Heart left ventricle (tissue), 16 donors: ENCODE measurements around the gene FKTN. TPM values are rescaled to one million over a fixed set of nuclear protein-coding genes. Genes with fewer than 3 reads are reported as not detected.

Experiments used
- ATAC-seq, 4 donors: fragments of 200-7000 bp; cut with Tn5 transposase; one replicate each; pipeline ENCODE4 v1.9.1; 2020 to 2022; ENCODE audit warnings: moderate library complexity in 4 of 4, mild to moderate bottlenecking in 3 of 4, moderate number of reproducible peaks in 1 of 4
- DNase-seq, 5 donors: peaks; one replicate each; pipeline ENCODE4 v3.0.0-alpha.2; 2020
- H3K27ac ChIP-seq, 12 donors: fragments of 200-600 bp; sonication (generic) in 4 of 12; one replicate each; pipeline versions ENCODE4 v1.5.0 to v1.8.0; 2016 to 2022; ENCODE audit warnings: mild to moderate bottlenecking in 2 of 12
- H3K27me3 ChIP-seq, 9 donors: fragments of 200-600 bp; sonication (generic) in 2 of 9; one replicate each; pipeline versions ENCODE4 v1.5.1 to v1.8.0; 2016 to 2022; ENCODE audit warnings: mild to moderate bottlenecking in 3 of 9
- H3K36me3 ChIP-seq, 9 donors: fragments of 200-600 bp; sonication (generic) in 2 of 9; one replicate each; pipeline versions ENCODE4 v1.5.0 to v1.8.0; 2018 to 2022; ENCODE audit warnings: mild to moderate bottlenecking in 2 of 9
- H3K4me1 ChIP-seq, 12 donors: fragments of 200-600 bp; sonication (generic) in 4 of 12; one replicate each; pipeline versions ENCODE4 v1.5.0 to v1.8.0; 2016 to 2022; ENCODE audit warnings: mild to moderate bottlenecking in 3 of 12
- H3K4me3 ChIP-seq, 12 donors: fragments of 200-600 bp; sonication (generic) in 4 of 12; one replicate each; pipeline versions ENCODE4 v1.5.0 to v1.8.0; 2017 to 2022; ENCODE audit warnings: mild to moderate bottlenecking in 9 of 12, moderate library complexity in 4 of 12
- H3K9me3 ChIP-seq, 12 donors: fragments of 200-600 bp; sonication (generic) in 4 of 12; one replicate each; pipeline versions ENCODE4 v1.5.0 to v1.8.0; 2016 to 2022; ENCODE audit warnings: mild to moderate bottlenecking in 1 of 12
- POLR2A ChIP-seq, 2 donors: fragments of 450-650 bp; IDR thresholded peaks; one replicate each; pipeline ENCODE4 v1.6.1; 2017; ENCODE audit warnings: antibody characterized with exemption in 2 of 2, mild to moderate bottlenecking in 2 of 2, moderate library complexity in 2 of 2
- WGBS, 4 donors: extraction: QIAGEN DNeasy Blood & Tissue Kit in 2 of 4; methylation state at CpG; one replicate each; pipeline versions ENCODE4 v1.1.5 to v1.1.7; 2013 to 2018; 5-methylcytosine and 5-hydroxymethylcytosine counted together
- intact Hi-C, 10 donors: fragments of 100-400 bp; cut with DNase I; formaldehyde crosslinking; loops; one replicate each; pipeline versions ENCODE4 v1.11.1 to v1.14.2; 2022
- polyA plus RNA-seq, 2 donors: library from polyadenylated mRNA; stranded (reverse); fragments of 200-250 nt; gene quantifications; one replicate each; pipeline ENCODE4 v1.2.3, GENCODE V29; 2013
- total RNA-seq, 9 donors: library from RNA; depleted of rRNA in 2 of 9; stranded (reverse); fragments of >200 nt in 2 of 9; fragmentation: NEBNext Ultra II Directional in 3 of 9; extraction: Animal tissue kit (Norgen Biotek cat#: 25700) in 3 of 9; gene quantifications; one replicate each; pipeline versions ENCODE4 v1.1.0 to v1.2.4, GENCODE V29; 2016 to 2023
- TF ChIP-seq, protein P1 (sequence below), 12 donors: fragments of 200-600 bp; sonication (generic) in 4 of 12; IDR thresholded peaks; one replicate each; pipeline versions ENCODE4 v1.5.0 to v1.8.0; 2018 to 2022; ENCODE audit warnings: antibody characterized with exemption in 12 of 12, mild to moderate bottlenecking in 5 of 12
- donor health status: ischemic (EF 13 %, LVEDD 7.1; RV severe dilation, severe dysfunction).
- donor health status: healthy with polysubstance abuse.
- donor health status: DM: no; HTN: yes; CAD: no.
- donor health status: DM: no; HTN: no; CAD: no.
- donor health status: ischemic (EF 25% LVEDD 6.9; RV normal size, moderate dysfunction).
- donor health status: ischemic (EF 25% LVEDD 5.7; RV mildly dilated, moderate dysfunction).
- donor health status: healthy.
- donor health status: DM: yes; HTN: yes; CAD: no.
- donor health status: ischemic (EF 35%, LVEDD 5.7; RV mildly dilated, moderate dysfunction).
- donor health status: nonischemic (EF 11% LVEDD 7.7; RV severe dilation, severe dysfunction).
- donor health status: DM: yes; HTN: yes; CAD: no.
- donor health status: PGD.
- donor health status: ischemic (EF 29% LVEDD 5.4; RV normal size, mild dysfunction).
- donor health status: nonischemic (EF 23%, LVEDD 6.1; RV moderate dilation, normal function).

The FKTN gene
- total and polyA plus RNA-seq, 11 donors, result 2.3 to 12.9 (median 6.9) TPM

DNA sequence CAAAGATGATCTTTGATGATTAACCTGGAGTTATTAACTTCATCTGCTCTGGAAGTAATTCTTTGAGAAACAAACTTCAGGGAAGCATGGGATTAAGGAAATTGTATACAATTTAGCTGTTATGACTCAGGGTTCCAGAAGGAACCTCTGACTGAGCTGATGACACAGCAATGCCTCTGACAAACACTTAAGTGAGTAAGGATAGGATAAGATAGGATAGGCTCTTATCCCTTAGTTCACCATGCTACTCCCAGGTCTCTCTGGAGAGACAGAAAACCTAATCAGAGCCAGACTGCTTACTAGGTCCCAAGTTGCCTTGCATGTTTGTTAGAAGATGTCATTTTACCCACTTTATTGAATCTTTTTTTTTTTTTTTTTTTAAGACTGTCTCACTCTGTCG is 123.8 kb downstream of the FKTN start:
- 87 to 100% (median 94%) methylated on average over 1 of the region's 1 CpG for WGBS, 4 donors
- intact Hi-C loops, result no loop called here
- no peaks in the 10 kb centered on the region for H3K36me3 ChIP-seq
- ATAC-seq (no peak), DNase-seq (no peak)
- TF ChIP-seq, protein P1, sequence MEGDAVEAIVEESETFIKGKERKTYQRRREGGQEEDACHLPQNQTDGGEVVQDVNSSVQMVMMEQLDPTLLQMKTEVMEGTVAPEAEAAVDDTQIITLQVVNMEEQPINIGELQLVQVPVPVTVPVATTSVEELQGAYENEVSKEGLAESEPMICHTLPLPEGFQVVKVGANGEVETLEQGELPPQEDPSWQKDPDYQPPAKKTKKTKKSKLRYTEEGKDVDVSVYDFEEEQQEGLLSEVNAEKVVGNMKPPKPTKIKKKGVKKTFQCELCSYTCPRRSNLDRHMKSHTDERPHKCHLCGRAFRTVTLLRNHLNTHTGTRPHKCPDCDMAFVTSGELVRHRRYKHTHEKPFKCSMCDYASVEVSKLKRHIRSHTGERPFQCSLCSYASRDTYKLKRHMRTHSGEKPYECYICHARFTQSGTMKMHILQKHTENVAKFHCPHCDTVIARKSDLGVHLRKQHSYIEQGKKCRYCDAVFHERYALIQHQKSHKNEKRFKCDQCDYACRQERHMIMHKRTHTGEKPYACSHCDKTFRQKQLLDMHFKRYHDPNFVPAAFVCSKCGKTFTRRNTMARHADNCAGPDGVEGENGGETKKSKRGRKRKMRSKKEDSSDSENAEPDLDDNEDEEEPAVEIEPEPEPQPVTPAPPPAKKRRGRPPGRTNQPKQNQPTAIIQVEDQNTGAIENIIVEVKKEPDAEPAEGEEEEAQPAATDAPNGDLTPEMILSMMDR (IDR thresholded peaks at IDR 0.05), result no peak
- TF ChIP-seq POLR2A (IDR thresholded peaks at IDR 0.05), result no peak
- no peak overlapping the region for H3K27ac ChIP-seq
- H3K27me3 ChIP-seq, result no peaks in the 10 kb centered on the region
- no peaks in the 10 kb centered on the region for H3K9me3 ChIP-seq
- H3K4me3 ChIP-seq, result no peak overlapping the region
- peaks cover 0 to 3% (median 0%) of the 10 kb centered on the region in 12 donors for H3K4me1 ChIP-seq

DNA sequence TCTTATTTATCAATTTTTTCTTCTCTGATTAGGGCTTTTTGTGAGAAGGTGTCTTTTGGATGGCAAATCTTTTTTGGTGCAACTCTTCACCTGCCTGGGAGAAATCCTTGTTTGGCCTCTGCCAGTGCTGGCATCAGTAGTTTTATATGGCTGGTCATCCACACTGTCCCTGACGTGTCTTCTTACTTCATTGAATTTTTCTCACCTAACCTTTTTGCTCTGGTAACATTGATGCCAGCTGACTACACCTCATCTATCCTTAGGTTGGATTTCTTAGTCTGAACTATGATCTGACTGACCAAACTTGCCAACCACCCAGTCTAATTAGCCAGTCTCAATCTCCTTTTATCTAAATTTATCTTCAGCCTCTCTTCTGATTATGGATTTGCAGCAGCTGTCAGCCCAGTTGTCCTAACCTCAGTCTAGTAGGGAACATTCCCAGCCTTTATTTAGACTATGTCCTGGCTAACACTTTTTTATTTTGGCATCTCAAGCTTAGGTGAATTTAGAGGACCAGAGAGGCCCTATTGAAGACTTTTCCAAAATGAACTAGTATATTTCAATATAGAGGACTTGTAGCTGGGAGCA is 125.9 kb downstream of the FKTN start:
- WGBS, 4 donors, result 24 to 55% (median 32%) methylated on average over 1 of the region's 1 CpG

DNA sequence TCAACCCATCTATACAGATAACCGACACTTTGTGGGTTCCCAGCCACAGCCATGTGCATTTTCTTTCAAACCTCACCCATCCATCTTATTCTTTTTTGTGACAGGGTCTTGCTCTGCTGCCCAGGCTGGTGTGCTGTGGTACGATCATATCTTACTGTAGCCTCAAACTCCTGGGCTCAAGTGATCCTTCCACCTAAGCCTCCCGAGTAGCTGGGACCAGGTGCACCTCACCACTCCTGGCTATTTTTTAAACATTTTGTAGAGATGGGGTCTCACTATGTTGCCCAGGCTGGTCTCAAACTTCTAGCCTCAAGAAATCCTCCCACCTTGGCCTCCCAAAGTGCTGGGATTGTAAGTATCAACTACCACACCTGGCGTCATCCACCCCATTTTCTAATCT is 129.0 kb downstream of the FKTN start:
- Histone ChIP-seq H3K4me3 (no peak overlapping the region), H3K27ac (no peak overlapping the region)
- WGBS, 4 donors, result 90 to 97% (median 92%) methylated on average over 4 of the region's 4 CpGs

More for the DNA sequence above, 125.9 kb downstream of the FKTN start:
- DNase-seq (no peak), ATAC-seq (no peak)
- no peak for TF ChIP-seq POLR2A (IDR thresholded peaks at IDR 0.05)
- TF ChIP-seq, protein P1 (IDR thresholded peaks at IDR 0.05), result no peak
- no peaks in the 10 kb centered on the region for H3K27me3 ChIP-seq
- H3K9me3 ChIP-seq, result no peaks in the 10 kb centered on the region
- no peaks in the 10 kb centered on the region for H3K36me3 ChIP-seq
- no peak overlapping the region for H3K4me3 ChIP-seq
- H3K27ac ChIP-seq, result no peak overlapping the region
- intact Hi-C loops, result no loop called here
- peaks cover 0 to 3% (median 0%) of the 10 kb centered on the region in 12 donors for H3K4me1 ChIP-seq

More for the DNA sequence above, 129.0 kb downstream of the FKTN start:
- DNase-seq (no peak), ATAC-seq (no peak)
- H3K36me3 ChIP-seq, result no peaks in the 10 kb centered on the region
- H3K27me3 ChIP-seq, result peaks cover 0 to 11% (median 0%) of the 10 kb centered on the region in 9 donors
- no peaks in the 10 kb centered on the region for H3K9me3 ChIP-seq
- H3K4me1 ChIP-seq, result peaks cover 0 to 10% (median 0%) of the 10 kb centered on the region in 12 donors
- intact Hi-C loops, result no loop called here
- no peak for TF ChIP-seq POLR2A (IDR thresholded peaks at IDR 0.05)
- TF ChIP-seq, protein P1 (IDR thresholded peaks at IDR 0.05), result no peak

Other genes with a start within 250 kb of the FKTN start
- 10 to 100 TPM in 2 of 9 donors, 1 to 10 TPM in 7; 3.7 to 14.0 (median 8.7) TPM for gene FSD1L, start 110.1 kb upstream of the FKTN start, total RNA-seq
- 1 to 10 TPM; 2.1 to 4.4 TPM for gene FSD1L, start 110.1 kb upstream of the FKTN start, polyA plus RNA-seq
- gene TAL2, start 104.3 kb downstream of the FKTN start, total RNA-seq, result not detected
- gene TAL2, start 104.3 kb downstream of the FKTN start, polyA plus RNA-seq, result under 1 TPM in 1 of 2 donors, not detected in 1; 0.46 TPM
- gene TMEM38B, start 136.4 kb downstream of the FKTN start, total RNA-seq, result 10 to 100 TPM; 39.9 to 66.9 (median 52.0) TPM
- gene TMEM38B, start 136.4 kb downstream of the FKTN start, polyA plus RNA-seq, result 10 to 100 TPM; 17.2 to 32.1 TPM